HCT116 (cell line): ENCODE measurements around the gene PPP1R16B. TPM values are rescaled to one million over a fixed set of nuclear protein-coding genes. Genes with fewer than 3 reads are reported as not detected.

ENCODE experiments used
- ATAC-seq: fragments of 200-7000 bp; cut with Tn5 transposase; 2 replicates; pipeline ENCODE4 v1.9.1; 2020; ENCODE audit warnings: mild to moderate bottlenecking, moderate library complexity
- BruUV-seq: library from RNA; stranded (reverse); fragments of 400-500 nt; replicated peaks from 2 replicates; lab custom pipeline; 2021; lab: Mats Ljungman, UMichigan
- CTCF ChIA-PET: fragments of 300-600 bp; sonication (Branson Sonifier 250); formaldehyde crosslinking; loops from one replicate; lab custom pipeline; 2021; ENCODE audit warnings: antibody characterized with exemption; lab: Charles Lee
- POLR2A ChIA-PET: fragments of 300-600, 350-600 bp; sonication (Branson Sonifier 250); formaldehyde crosslinking; loops from one replicate; lab custom pipeline; 2021; ENCODE audit warnings: antibody characterized with exemption; lab: Charles Lee
- RAD21 ChIA-PET, 2 experiments: fragments of 300-600 bp; sonication (Branson Sonifier 250); formaldehyde crosslinking; loops; one replicate each; lab custom pipeline; 2023; ENCODE audit warnings: low total read pairs in 2 of 2; ENCODE audit not compliant: uncharacterized antibody in 2 of 2, unreplicated experiment in 2 of 2, low non-redundant PET in 1 of 2; lab: Charles Lee
- DNase-seq: peaks from one replicate; pipeline ENCODE4 v3.0.0-alpha.2; 2010; ENCODE audit warnings: low read depth, low spot score
- H2AFZ ChIP-seq: fragments of 200-600 bp; shearing (Covaris generic), sonication (generic); 2 replicates; pipeline ENCODE4 v1.6.1; 2017; ENCODE audit warnings: low read depth, mixed run types, mixed read lengths, antibody characterized with exemption, low read length; ENCODE audit not compliant: poor library complexity, severe bottlenecking
- H3K27ac ChIP-seq: 2 replicates; pipeline ENCODE4 v1.5.1; 2012; ENCODE audit warnings: low read depth, low read length
- H3K27me3 ChIP-seq: fragments of 200-600 bp; sonication (generic); 2 replicates; pipeline ENCODE4 v1.6.1; 2016; ENCODE audit warnings: mixed run types, low read length, mixed read lengths; ENCODE audit not compliant: insufficient read depth
- H3K36me3 ChIP-seq, 2 experiments: fragments of 200-500 bp in 1 of 2; fragments of 200-600 bp in 1 of 2; sonication (Bioruptor generic) in 1 of 2; sonication (generic) in 1 of 2; 2 replicates each; pipeline versions ENCODE4 v1.5.1 to v1.6.1; 2014 to 2016; ENCODE audit warnings: low read length in 2 of 2, inconsistent platforms in 1 of 2, mixed read lengths in 1 of 2, mixed run types in 1 of 2; ENCODE audit not compliant: insufficient read depth in 2 of 2, control insufficient read depth in 1 of 2
- H3K4me1 ChIP-seq, 2 experiments: fragments of 200-600 bp in 1 of 2; sonication (generic) in 1 of 2; 2 replicates each; pipeline versions ENCODE4 v1.5.1 to v1.6.1; 2012 to 2017; ENCODE audit warnings: low read length in 2 of 2, inconsistent platforms in 1 of 2, mild to moderate bottlenecking in 1 of 2, mixed read lengths in 1 of 2, mixed run types in 1 of 2, moderate library complexity in 1 of 2; ENCODE audit not compliant: insufficient read depth in 2 of 2, control insufficient read depth in 1 of 2
- H3K4me2 ChIP-seq: fragments of 200-600 bp; sonication (generic); 2 replicates; pipeline ENCODE4 v1.6.1; 2017; ENCODE audit warnings: mixed run types, low read length, mixed read lengths
- H3K4me3 ChIP-seq, 2 experiments: fragments of 200-600 bp in 1 of 2; sonication (generic) in 1 of 2; replicated peaks in 1 of 2; 2 replicates each; pipeline ENCODE4 v1.5.1; 2011 to 2016; ENCODE audit warnings: low read length in 2 of 2, control low read depth in 1 of 2, low read depth in 1 of 2, mild to moderate bottlenecking in 1 of 2, mixed read lengths in 1 of 2, mixed run types in 1 of 2
- H3K79me2 ChIP-seq: fragments of 200-600 bp; sonication (generic); 2 replicates; pipeline ENCODE4 v1.6.1; 2017; ENCODE audit warnings: mild to moderate bottlenecking, mixed run types, low read length, moderate library complexity, mixed read lengths; ENCODE audit not compliant: insufficient read depth
- H3K9ac ChIP-seq: fragments of 200-600 bp; sonication (generic); 2 replicates; pipeline ENCODE4 v1.6.1; 2016; ENCODE audit warnings: low read length, mixed read lengths
- H3K9me2 ChIP-seq: fragments of 200-600 bp; sonication (generic), shearing (Covaris generic); 2 replicates; pipeline ENCODE4 v1.6.1; 2017; ENCODE audit warnings: mixed run types, mild to moderate bottlenecking, moderate library complexity; ENCODE audit not compliant: insufficient read depth
- H3K9me3 ChIP-seq, 2 experiments: fragments of 200-500 bp in 1 of 2; fragments of 200-600 bp in 1 of 2; sonication (Bioruptor generic) in 1 of 2; sonication (generic) in 1 of 2; 2 replicates each; pipeline ENCODE4 v1.6.1; 2014 to 2017; ENCODE audit warnings: low read length in 2 of 2, mixed read lengths in 2 of 2, inconsistent platforms in 1 of 2, low read depth in 1 of 2, mild to moderate bottlenecking in 1 of 2, mixed run types in 1 of 2, moderate library complexity in 1 of 2; ENCODE audit not compliant: control insufficient read depth in 1 of 2, insufficient read depth in 1 of 2
- H4K20me1 ChIP-seq: fragments of 200-600 bp; sonication (generic), shearing (Covaris generic); 2 replicates; pipeline ENCODE4 v1.6.1; 2017; ENCODE audit warnings: mixed run types, mild to moderate bottlenecking, moderate library complexity; ENCODE audit not compliant: insufficient read depth
- ATF3 ChIP-seq: IDR thresholded peaks from 2 replicates; pipeline ENCODE4 v1.6.1; 2012
- CBX3 ChIP-seq: IDR thresholded peaks from 2 replicates; pipeline ENCODE4 v1.6.1; 2012; ENCODE audit warnings: low read depth
- CEBPB ChIP-seq: IDR thresholded peaks from 2 replicates; pipeline ENCODE4 v1.6.1; 2012; ENCODE audit warnings: low read depth
- CTCF ChIP-seq, 3 experiments: fragments of 200-600 bp in 1 of 3; sonication (generic) in 1 of 3; IDR thresholded peaks in 2 of 3; conservative IDR thresholded peaks in 1 of 3; 2 replicates each; pipeline ENCODE4 v1.5.1; 2012 to 2017; ENCODE audit warnings: low read depth in 2 of 3, low read length in 2 of 3, antibody characterized with exemption in 1 of 3, borderline replicate concordance in 1 of 3, control low read depth in 1 of 3, mild to moderate bottlenecking in 1 of 3, mixed read lengths in 1 of 3, mixed run types in 1 of 3, moderate library complexity in 1 of 3; ENCODE audit not compliant: insufficient read depth in 1 of 3
- EGR1 ChIP-seq: IDR thresholded peaks from 2 replicates; pipeline ENCODE4 v1.6.1; 2012; ENCODE audit warnings: low read depth
- EZH2 ChIP-seq: fragments of 200-600 bp; sonication (generic); IDR thresholded peaks from 2 replicates; pipeline ENCODE4 v1.6.1; 2017; ENCODE audit warnings: antibody characterized with exemption, mixed run types
- EZH2phosphoT487 ChIP-seq: fragments of 200-600 bp; IDR thresholded peaks from 2 replicates; pipeline ENCODE4 v1.6.1; 2018; ENCODE audit warnings: antibody characterized with exemption, borderline replicate concordance
- FOSL1 ChIP-seq: IDR thresholded peaks from 2 replicates; pipeline ENCODE4 v1.6.1; 2012; ENCODE audit warnings: low read depth
- JUND ChIP-seq: IDR thresholded peaks from 2 replicates; pipeline ENCODE4 v1.6.1; 2012
- MAX ChIP-seq: IDR thresholded peaks from 2 replicates; pipeline ENCODE4 v1.6.1; 2012
- POLR2AphosphoS5 ChIP-seq: IDR thresholded peaks from 2 replicates; pipeline ENCODE4 v1.6.1; 2011; ENCODE audit warnings: mild to moderate bottlenecking, low read depth, low read length, moderate library complexity
- RAD21 ChIP-seq: IDR thresholded peaks from 2 replicates; pipeline ENCODE4 v1.6.1; 2012; ENCODE audit warnings: low read depth, mild to moderate bottlenecking
- TCF7L2 ChIP-seq: IDR thresholded peaks from 2 replicates; pipeline ENCODE4 v1.7.0; 2011; ENCODE audit warnings: borderline replicate concordance, inconsistent platforms; ENCODE audit not compliant: insufficient read depth, insufficient read length; ENCODE audit errors: extremely low read depth
- YY1 ChIP-seq: IDR thresholded peaks from 2 replicates; pipeline ENCODE4 v1.6.1; 2011; ENCODE audit warnings: low read length, low read depth, moderate library complexity, mild to moderate bottlenecking; ENCODE audit not compliant: insufficient replicate concordance; ENCODE audit errors: extremely low read depth
- ZFX ChIP-seq: fragments of 450-650 bp; IDR thresholded peaks from 2 replicates; pipeline ENCODE4 v1.6.1; 2017
- ZNF274 ChIP-seq: fragments of 200-500 bp; sonication (Bioruptor generic); IDR thresholded peaks from 2 replicates; pipeline ENCODE4 v1.6.1; 2014; ENCODE audit warnings: mild to moderate bottlenecking, low read depth, low read length, inconsistent platforms
- intact Hi-C: fragments of 100-400 bp; cut with micrococcal nuclease; formaldehyde crosslinking; loops from 2 replicates; pipeline ENCODE4 v1.10.0; 2022
- total RNA-seq: library from RNA; stranded (reverse); gene quantifications from one replicate; pipeline ENCODE4 v1.2.1, GENCODE V29; 2021; ENCODE audit not compliant: unreplicated experiment

PPP1R16B gene
- total RNA-seq, 1 experiment from 2014 or later: 0.52 TPM

- BruUV-seq: no TSS peak
- no peak overlapping the region; a peak in 1 of 4 replicates for H3K4me3 ChIP-seq
- CTCF ChIA-PET: no interaction called here
- H3K27me3 ChIP-seq: no peaks in the 10 kb centered on the region
- RAD21 ChIA-PET: no interaction called here
- H3K4me2 ChIP-seq: peak overlapping the region; percentile 90
- POLR2A ChIA-PET: no interaction called here
- DNase-seq (no peak), ATAC-seq (no peak)
- no peaks in the 10 kb centered on the region for H3K9me3 ChIP-seq
- intact Hi-C loops: loop anchor here (2.0 kb wide), 1 partner anchor 31 kb away; no protein-coding TSS in a partner anchor
- H3K9ac ChIP-seq: no peak overlapping the region
- no peak overlapping the region for H2AFZ ChIP-seq
- no peaks in the 10 kb centered on the region for H3K9me2 ChIP-seq
- no peak for TF ChIP-seq ATF3
- TF ChIP-seq EZH2: no peak
- TF ChIP-seq ZFX: no peak
- TF ChIP-seq, all 23 proteins: peak for 0
- no peaks in the 10 kb centered on the region for H4K20me1 ChIP-seq
- peaks cover 52% of the 10 kb centered on the region for H3K79me2 ChIP-seq
- H3K27ac ChIP-seq: no peak overlapping the region
- no peaks in the 10 kb centered on the region; a peak in 1 of 4 replicates for H3K36me3 ChIP-seq
- H3K4me1 ChIP-seq: peaks cover 7 to 21% of the 10 kb centered on the region in 2 experiments
Observed at GRCh38 chr20:38963745-38964144, 158.2 kb downstream of the PPP1R16B start.

GRCh38 chr20:38965264-38965663 is 159.8 kb downstream of the PPP1R16B start:
- Histone ChIP-seq H4K20me1 (peaks cover 4% of the 10 kb centered on the region; the same call in 1 of the 2 replicates), H3K36me3 (peaks cover 5% of the 10 kb centered on the region in 2 experiments; a peak in 2 of 4 replicates), H3K4me1 (peaks cover 7 to 21% of the 10 kb centered on the region in 2 experiments), H3K4me2 (no peak overlapping the region), H3K4me3 (no peak overlapping the region), H3K27ac (no peak overlapping the region), H3K9me3 (no peaks in the 10 kb centered on the region), H3K79me2 (peaks cover 52% of the 10 kb centered on the region), H3K27me3 (no peaks in the 10 kb centered on the region), H2AFZ (no peak overlapping the region), H3K9ac (no peak overlapping the region), H3K9me2 (no peaks in the 10 kb centered on the region)
- ChIA-PET CTCF (no interaction called here), POLR2A (interaction anchor here (1.3 kb wide), 1 partner anchor 39 kb away, joined by 7 read pairs; the partner anchor contains the start of gene FAM83D), RAD21 (no interaction called here)
- DNase-seq (no peak), ATAC-seq (no peak)
- intact Hi-C loops: no loop called here
- BruUV-seq: no TSS peak
- TF ChIP-seq RAD21: no peak
- no peak for TF ChIP-seq FOSL1
- TF ChIP-seq CTCF (IDR thresholded peaks at IDR 0.05 in 2 of 3, conservative IDR thresholded peaks at IDR 0.05 in 1 of 3; ENCODE audit: borderline replicate concordance in 1 of 3, insufficient read depth in 1 of 3, low read depth in 2 of 3, low read length in 2 of 3): no peak
- TF ChIP-seq MAX: no peak
- TF ChIP-seq ATF3: no peak
- no peak for TF ChIP-seq CBX3
- no peak for TF ChIP-seq EZH2phosphoT487
- TF ChIP-seq YY1: no peak
- no peak for TF ChIP-seq EZH2
- TF ChIP-seq JUND: no peak
- no peak for TF ChIP-seq POLR2AphosphoS5
- TF ChIP-seq ZNF274: no peak
- no peak for TF ChIP-seq CEBPB
- no peak for TF ChIP-seq TCF7L2
- no peak for TF ChIP-seq EGR1
